HepG2 (cell line): ENCODE measurements around the gene C6orf62. TPM values are rescaled to one million over a fixed set of nuclear protein-coding genes. Genes with fewer than 3 reads are reported as not detected.

Source experiments
- GATA4 ChIP-seq: sonication (generic); IDR thresholded peaks from 2 replicates; pipeline ENCODE4 v1.6.1; 2016; ENCODE audit warnings: antibody characterized with exemption, low read depth, borderline replicate concordance
- HMGXB4 ChIP-seq, 2 experiments: sonication (generic) in 1 of 2; formaldehyde crosslinking in 1 of 2; IDR thresholded peaks; 2 replicates each; pipeline versions ENCODE4 v1.4.0 to v1.6.1; 2018 to 2020; ENCODE audit warnings: missing genetic modification reagents in 2 of 2, borderline replicate concordance in 1 of 2, low read depth in 1 of 2, mild to moderate bottlenecking in 1 of 2, missing biosample characterization in 1 of 2
- JUNB ChIP-seq: sonication (generic); formaldehyde crosslinking; IDR thresholded peaks from 2 replicates; pipeline ENCODE4 v1.8.0; 2022; ENCODE audit warnings: missing genetic modification reagents, mild to moderate bottlenecking, borderline replicate concordance
- MIER3 ChIP-seq: IDR thresholded peaks from 2 replicates; pipeline ENCODE4 v1.6.1; 2016; ENCODE audit warnings: missing compliant biosample characterization, borderline replicate concordance
- MXD3 ChIP-seq: IDR thresholded peaks from 2 replicates; pipeline ENCODE4 v1.6.1; 2016; ENCODE audit warnings: mild to moderate bottlenecking, missing biosample characterization, missing genetic modification reagents
- NFKBIZ ChIP-seq: IDR thresholded peaks from 2 replicates; pipeline ENCODE4 v1.6.1; 2018; ENCODE audit warnings: missing genetic modification reagents, missing compliant biosample characterization
- SNAPC2 ChIP-seq: sonication (generic); formaldehyde crosslinking; IDR thresholded peaks from 2 replicates; pipeline ENCODE4 v1.8.1; 2022; ENCODE audit warnings: mild to moderate bottlenecking, missing genetic modification reagents
- TFDP2 ChIP-seq: sonication (generic); formaldehyde crosslinking; IDR thresholded peaks from 2 replicates; pipeline ENCODE4 v1.4.0; 2020; ENCODE audit warnings: missing genetic modification reagents
- THAP8 ChIP-seq: sonication (generic); formaldehyde crosslinking; IDR thresholded peaks from 2 replicates; pipeline ENCODE4 v1.5.1; 2020; ENCODE audit warnings: missing genetic modification reagents, mild to moderate bottlenecking, borderline replicate concordance
- ZBTB14 ChIP-seq: sonication (generic); formaldehyde crosslinking; IDR thresholded peaks from 2 replicates; pipeline ENCODE4 v1.4.0; 2020; ENCODE audit warnings: missing genetic modification reagents
- ZBTB42 ChIP-seq: sonication (generic); formaldehyde crosslinking; IDR thresholded peaks from 2 replicates; pipeline ENCODE4 v1.5.0; 2020; ENCODE audit warnings: mild to moderate bottlenecking, missing genetic modification reagents
- ZEB1 ChIP-seq: IDR thresholded peaks from 2 replicates; pipeline ENCODE4 v1.6.1; 2012; ENCODE audit warnings: mild to moderate bottlenecking, low read depth, inconsistent platforms; ENCODE audit not compliant: insufficient replicate concordance
- ZNF362 ChIP-seq: sonication (generic); formaldehyde crosslinking; IDR thresholded peaks from 2 replicates; pipeline ENCODE4 v1.4.0; 2020; ENCODE audit warnings: missing genetic modification reagents, mild to moderate bottlenecking, borderline replicate concordance
- ZNF562 ChIP-seq: sonication (generic); formaldehyde crosslinking; IDR thresholded peaks from 2 replicates; pipeline ENCODE4 v1.8.0; 2022; ENCODE audit warnings: missing genetic modification reagents, borderline replicate concordance
- ZNF605 ChIP-seq: sonication (generic); formaldehyde crosslinking; IDR thresholded peaks from 2 replicates; pipeline ENCODE4 v1.8.0; 2022; ENCODE audit warnings: mild to moderate bottlenecking, missing genetic modification reagents
- ZXDC ChIP-seq: sonication (generic); formaldehyde crosslinking; IDR thresholded peaks from 2 replicates; pipeline ENCODE4 v1.5.0; 2020; ENCODE audit warnings: mild to moderate bottlenecking, missing genetic modification reagents
- polyA plus RNA-seq, 8 experiments: library from polyadenylated mRNA; depleted of rRNA in 3 of 8; stranded (reverse) in 7 of 8; unstranded in 1 of 8; fragments of >200 nt; fragmentation: Illumina TruSeq in 4 of 8; extraction: Trizol in 4 of 8; gene quantifications; 2 replicates each; pipeline versions ENCODE4 v1.2.1 to v1.2.3, GENCODE V29; 2011 to 2016; ENCODE audit warnings: low read depth in 4 of 8, missing spikeins in 1 of 8, mixed read lengths in 1 of 8; ENCODE audit not compliant: insufficient read depth in 1 of 8
- total RNA-seq, 5 experiments: library from RNA; depleted of rRNA; stranded (reverse); fragments of >200 nt; fragmentation: Illumina TruSeq; extraction: Trizol; gene quantifications; 2 replicates each; pipeline ENCODE4 v1.2.3, GENCODE V29; 2016; ENCODE audit warnings: low read depth in 1 of 5

The C6orf62 gene
- total and polyA plus RNA-seq, 2 of the 13 experiments (the other 11 are each of a cell fraction or from before 2014, with no cell fraction given): 54.8 to 90.4 TPM

GRCh38 chr6:24721461-24722215 is 2.7 kb upstream of the C6orf62 start (continued):
- peak; percentile 75; the same call in 1 of the 2 replicates for TF ChIP-seq ZBTB42 (CRISPR knock-in tag)
- TF ChIP-seq HMGXB4 (CRISPR knock-in tag; IDR thresholded peaks at IDR 0.05; ENCODE audit: borderline replicate concordance in 1 of 2, low read depth in 1 of 2): peak; percentile 8 to 93; a peak in 3 of 4 replicates
- no peak for TF ChIP-seq ZEB1
- TF ChIP-seq GATA4: peak; percentile 71; the same call in 1 of the 2 replicates
- peak; percentile 81 for TF ChIP-seq ZNF605
- TF ChIP-seq ZNF562 (CRISPR knock-in tag): peak; percentile 60; the same call in 1 of the 2 replicates
- TF ChIP-seq SNAPC2 (CRISPR knock-in tag): peak; percentile 41; the same call in 1 of the 2 replicates
- TF ChIP-seq MIER3 (CRISPR knock-in tag): peak; percentile 52; the same call in 1 of the 2 replicates
- TF ChIP-seq ZNF362 (CRISPR knock-in tag): peak; percentile 70; the same call in 1 of the 2 replicates
- no peak; the same call in none of the 2 replicates for TF ChIP-seq ZBTB14 (CRISPR knock-in tag)
- peak; percentile 50; the same call in 1 of the 2 replicates for TF ChIP-seq JUNB (CRISPR knock-in tag)
- TF ChIP-seq NFKBIZ: peak; percentile 83; the same call in 1 of the 2 replicates
- TF ChIP-seq MXD3: peak; percentile 98
- no peak for TF ChIP-seq THAP8
- peak; percentile 87 for TF ChIP-seq TFDP2
- peak; percentile 86; the same call in 1 of the 2 replicates for TF ChIP-seq ZXDC
